Measurements from ENCODE around the gene SNAP91. TPM values are rescaled to one million over a fixed set of nuclear protein-coding genes. Genes with fewer than 3 reads are reported as not detected.

The SNAP91 gene
- polyA plus RNA-seq, 1 donor from 2014 or later = 88.6 TPM

- Histone ChIP-seq H3K27ac (ENCODE audit: low read length) (no peak overlapping the region), H3K27me3 (ENCODE audit: insufficient read depth, low read depth, low read length) (no peaks in the 10 kb centered on the region), H3K9me3 (ENCODE audit: low read length) (no peaks in the 10 kb centered on the region), H2AFZ (ENCODE audit: low read depth, low read length) (no peak overlapping the region), H3F3A (ENCODE audit: insufficient read depth, low read length, poor library complexity, severe bottlenecking) (no peaks in the 10 kb centered on the region), H4K20me1 (ENCODE audit: insufficient read depth) (no peaks in the 10 kb centered on the region), H3K36me3 (ENCODE audit: insufficient read depth, low read length) (no peaks in the 10 kb centered on the region), H3K9ac (ENCODE audit: low read length) (no peak overlapping the region), H3K4me2 (ENCODE audit: low read length) (no peak overlapping the region), H3K4me3 (ENCODE audit: low read length) (no peak overlapping the region), H3K79me2 (replicated peaks; ENCODE audit: insufficient read depth, low read length) (no peaks in the 10 kb centered on the region), H3K9me2 (ENCODE audit: insufficient read depth, low read length) (no peaks in the 10 kb centered on the region)
- TF ChIP-seq MXI1 (conservative IDR thresholded peaks at IDR 0.05; ENCODE audit: poor library complexity, severe bottlenecking) (no peak), SMC3 (conservative IDR thresholded peaks at IDR 0.05; ENCODE audit: poor library complexity) (no peak), POLR2AphosphoS5 (IDR thresholded peaks at IDR 0.05) (no peak), TAF1 (IDR thresholded peaks at IDR 0.05; ENCODE audit: low read depth) (no peak), EP300 (conservative IDR thresholded peaks at IDR 0.05; ENCODE audit: poor library complexity, severe bottlenecking) (no peak), REST (IDR thresholded peaks at IDR 0.05; ENCODE audit: borderline replicate concordance) (no peak), CTCF (IDR thresholded peaks at IDR 0.05; ENCODE audit: poor library complexity, severe bottlenecking) (no peak), EZH2 (IDR thresholded peaks at IDR 0.05; ENCODE audit: borderline replicate concordance, insufficient read depth, low read length, poor library complexity, severe bottlenecking) (no peak), RAD21 (conservative IDR thresholded peaks at IDR 0.05) (no peak)
Measured at GRCh38 chr6:83735461-83735860, 26.6 kb upstream of the SNAP91 start.

GRCh38 chr6:83729871-83730270 is 21.0 kb upstream of the SNAP91 start:
- Histone ChIP-seq H3F3A (ENCODE audit: insufficient read depth, low read length, poor library complexity, severe bottlenecking) (no peaks in the 10 kb centered on the region), H3K27ac (ENCODE audit: low read length) (no peak overlapping the region), H3K27me3 (ENCODE audit: insufficient read depth, low read depth, low read length) (no peaks in the 10 kb centered on the region), H3K4me2 (ENCODE audit: low read length) (no peak overlapping the region), H3K79me2 (replicated peaks; ENCODE audit: insufficient read depth, low read length) (no peaks in the 10 kb centered on the region), H3K9me2 (ENCODE audit: insufficient read depth, low read length) (no peaks in the 10 kb centered on the region), H3K4me3 (ENCODE audit: low read length) (no peak overlapping the region), H3K9ac (ENCODE audit: low read length) (no peak overlapping the region), H4K20me1 (ENCODE audit: insufficient read depth) (no peaks in the 10 kb centered on the region), H3K9me3 (ENCODE audit: low read length) (no peaks in the 10 kb centered on the region), H3K36me3 (ENCODE audit: insufficient read depth, low read length) (no peaks in the 10 kb centered on the region), H2AFZ (ENCODE audit: low read depth, low read length) (no peak overlapping the region)
- TF ChIP-seq RAD21 (conservative IDR thresholded peaks at IDR 0.05) = no peak
- TF ChIP-seq POLR2AphosphoS5 (IDR thresholded peaks at IDR 0.05) = no peak
- TF ChIP-seq CTCF (IDR thresholded peaks at IDR 0.05; ENCODE audit: poor library complexity, severe bottlenecking) = no peak
- no peak for TF ChIP-seq REST (IDR thresholded peaks at IDR 0.05; ENCODE audit: borderline replicate concordance)
- no peak for TF ChIP-seq EP300 (conservative IDR thresholded peaks at IDR 0.05; ENCODE audit: poor library complexity, severe bottlenecking)
- TF ChIP-seq MXI1 (conservative IDR thresholded peaks at IDR 0.05; ENCODE audit: poor library complexity, severe bottlenecking) = no peak
- no peak for TF ChIP-seq TAF1 (IDR thresholded peaks at IDR 0.05; ENCODE audit: low read depth)
- TF ChIP-seq EZH2 (IDR thresholded peaks at IDR 0.05; ENCODE audit: borderline replicate concordance, insufficient read depth, low read length, poor library complexity, severe bottlenecking) = no peak
- no peak for TF ChIP-seq SMC3 (conservative IDR thresholded peaks at IDR 0.05; ENCODE audit: poor library complexity)
